PFSK-1 (cell line): ENCODE measurements around the gene PPFIA1.

Experiments
- FOXP2 ChIP-seq: optimal IDR thresholded peaks from 2 replicates; pipeline ENCODE3; 2011; ENCODE audit warnings: borderline replicate concordance, control low read depth, inconsistent platforms; ENCODE audit not compliant: insufficient read depth; ENCODE audit errors: extremely low read length, extremely low read depth
- POLR2AphosphoS5 ChIP-seq: IDR thresholded peaks from 2 replicates; pipeline ENCODE4 v1.6.1; 2012; ENCODE audit warnings: low read depth, mild to moderate bottlenecking, control low read depth, low read length, moderate library complexity
- REST ChIP-seq, 2 experiments: IDR thresholded peaks; 2 replicates each; pipeline versions ENCODE4 v1.6.1 to v1.8.0; 2011 to 2012; ENCODE audit warnings: low read depth in 2 of 2, low read length in 2 of 2, control low read depth in 1 of 2, inconsistent platforms in 1 of 2, mild to moderate bottlenecking in 1 of 2, moderate library complexity in 1 of 2; ENCODE audit not compliant: insufficient read depth in 1 of 2
- SIN3A ChIP-seq: IDR thresholded peaks from 2 replicates; pipeline ENCODE4 v1.6.1; 2012; ENCODE audit warnings: mild to moderate bottlenecking, low read length, moderate library complexity, borderline replicate concordance; ENCODE audit not compliant: insufficient read depth
- TAF1 ChIP-seq: IDR thresholded peaks from 2 replicates; pipeline ENCODE4 v1.6.1; 2012; ENCODE audit warnings: low read length, control low read depth, borderline replicate concordance; ENCODE audit not compliant: insufficient read depth

Gene PPFIA1

DNA sequence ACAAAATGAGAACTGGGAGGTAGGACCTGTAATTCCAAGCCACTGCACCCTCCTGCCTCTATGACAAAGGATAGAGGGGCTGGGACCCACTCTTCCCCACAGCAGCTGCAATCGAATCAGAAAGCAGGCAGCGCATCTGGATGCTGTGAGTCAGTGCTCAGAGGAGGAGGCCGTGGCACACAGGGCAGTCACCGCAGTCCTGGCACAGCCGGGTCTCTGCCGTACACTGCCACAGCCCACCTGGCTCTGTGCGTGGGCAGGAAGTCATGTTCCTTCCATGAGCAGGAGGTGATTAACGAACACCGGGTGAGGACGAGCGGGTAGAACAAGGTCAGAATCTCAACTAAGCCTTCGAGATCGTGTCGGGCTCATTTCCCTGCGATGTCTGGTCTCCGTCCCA lies 30.2 kb upstream of the PPFIA1 start:
- no peak for TF ChIP-seq REST (IDR thresholded peaks at IDR 0.05; ENCODE audit: insufficient read depth in 1 of 2, low read depth in 2 of 2, low read length in 2 of 2)
- TF ChIP-seq TAF1, result no peak
- no peak for TF ChIP-seq FOXP2
- TF ChIP-seq POLR2AphosphoS5, result no peak
- no peak for TF ChIP-seq SIN3A

- TF ChIP-seq SIN3A (no peak), POLR2AphosphoS5 (no peak), FOXP2 (no peak), REST (IDR thresholded peaks at IDR 0.05; ENCODE audit: insufficient read depth in 1 of 2, low read depth in 2 of 2, low read length in 2 of 2) (no peak), TAF1 (no peak)
These were observed 28.8 kb upstream of the PPFIA1 start for GRCh38 chr11:70241709-70242108.

GRCh38 chr11:70242885-70243284 lies 27.6 kb upstream of the PPFIA1 start:
- TF ChIP-seq REST (IDR thresholded peaks at IDR 0.05; ENCODE audit: insufficient read depth in 1 of 2, low read depth in 2 of 2, low read length in 2 of 2) (no peak), FOXP2 (no peak), SIN3A (no peak), TAF1 (no peak), POLR2AphosphoS5 (no peak)

DNA sequence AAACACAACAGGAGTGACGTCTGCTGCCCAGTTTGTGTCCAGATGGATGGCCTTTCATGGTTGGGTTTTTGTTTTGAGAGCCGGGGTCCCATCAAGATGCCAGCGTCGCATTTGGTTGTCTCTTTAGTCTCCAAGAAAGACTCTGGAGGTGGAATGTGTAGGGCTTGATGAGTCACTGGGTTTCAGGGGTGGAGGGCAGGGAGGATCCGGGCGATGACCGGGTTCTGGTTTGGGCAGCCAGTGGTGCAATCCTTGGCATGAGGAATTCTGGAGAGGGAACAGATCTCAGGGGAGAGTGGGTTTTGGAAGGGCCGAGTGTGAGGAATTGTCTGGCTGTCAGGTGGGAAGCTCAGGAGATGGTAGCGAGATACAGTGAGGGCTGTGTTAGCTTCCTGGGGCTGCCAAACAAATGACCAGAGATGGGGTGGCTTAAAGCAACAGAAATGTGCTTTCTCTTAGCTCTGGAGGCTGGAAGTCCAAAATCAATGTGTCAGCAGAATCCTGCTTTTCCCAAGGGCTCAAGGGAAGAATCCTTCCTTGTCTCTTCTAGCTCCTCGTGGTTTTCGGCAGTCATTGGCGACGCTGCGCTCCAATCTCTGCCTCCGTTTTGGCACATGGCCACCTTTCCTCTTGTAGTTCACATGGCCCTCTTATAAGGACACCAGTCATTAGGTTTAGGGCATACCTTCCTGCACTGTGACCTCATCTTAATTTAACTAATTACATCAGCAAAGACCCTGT lies 26.4 kb upstream of the PPFIA1 start:
- TF ChIP-seq FOXP2 (no peak), POLR2AphosphoS5 (no peak), SIN3A (no peak), TAF1 (no peak), REST (IDR thresholded peaks at IDR 0.05; ENCODE audit: insufficient read depth in 1 of 2, low read depth in 2 of 2, low read length in 2 of 2) (no peak)

GRCh38 chr11:70244698-70245097 lies 25.8 kb upstream of the PPFIA1 start:
- TF ChIP-seq TAF1 (no peak), SIN3A (no peak), POLR2AphosphoS5 (no peak), FOXP2 (no peak)
